Measurements from ENCODE around the gene SMURF2. TPM values are rescaled to one million over a fixed set of nuclear protein-coding genes. Genes with fewer than 3 reads are reported as not detected.

SMURF2 gene
- total and polyA plus RNA-seq, 2 of the 4 experiments (the other 2 are of a cell fraction): 131 to 774 TPM

- H3K27me3 ChIP-seq (ENCODE audit: control insufficient read depth, insufficient read depth, low read length): no peaks in the 10 kb centered on the region
- H3K27ac ChIP-seq (ENCODE audit: insufficient read depth, low read length): no peak overlapping the region
- peaks cover 2% of the 10 kb centered on the region; the same call in 1 of the 2 replicates for H3K4me1 ChIP-seq (ENCODE audit: control insufficient read depth, insufficient read depth, low read length)
- H3K79me1 ChIP-seq (ENCODE audit: low read depth in 1 of 2, low read length in 2 of 2): peaks cover 11 to 44% of the 10 kb centered on the region in 2 experiments
- no peak overlapping the region for H3K4ac ChIP-seq (ENCODE audit: low read depth, low read length)
- H2AK9ac ChIP-seq (replicated peaks; ENCODE audit: low read depth, low read length, poor library complexity): no peak overlapping the region
- TF ChIP-seq RFX5 (IDR thresholded peaks at IDR 0.05; ENCODE audit: low read depth, low read length) (no peak), RAD21 (IDR thresholded peaks at IDR 0.05; ENCODE audit: low read length) (no peak), USF2 (IDR thresholded peaks at IDR 0.05; ENCODE audit: low read depth, low read length) (no peak), BHLHE40 (IDR thresholded peaks at IDR 0.05; ENCODE audit: low read depth, low read length) (no peak), MAFK (IDR thresholded peaks at IDR 0.05; ENCODE audit: low read depth, low read length) (no peak), POLR2A (IDR thresholded peaks at IDR 0.05; ENCODE audit: low read depth, low read length) (no peak), NFE2L2 (IDR thresholded peaks at IDR 0.05; ENCODE audit: low read depth, low read length) (no peak), RCOR1 (IDR thresholded peaks at IDR 0.05; ENCODE audit: insufficient replicate concordance, low read length) (no peak)
- TF ChIP-seq, protein P1, sequence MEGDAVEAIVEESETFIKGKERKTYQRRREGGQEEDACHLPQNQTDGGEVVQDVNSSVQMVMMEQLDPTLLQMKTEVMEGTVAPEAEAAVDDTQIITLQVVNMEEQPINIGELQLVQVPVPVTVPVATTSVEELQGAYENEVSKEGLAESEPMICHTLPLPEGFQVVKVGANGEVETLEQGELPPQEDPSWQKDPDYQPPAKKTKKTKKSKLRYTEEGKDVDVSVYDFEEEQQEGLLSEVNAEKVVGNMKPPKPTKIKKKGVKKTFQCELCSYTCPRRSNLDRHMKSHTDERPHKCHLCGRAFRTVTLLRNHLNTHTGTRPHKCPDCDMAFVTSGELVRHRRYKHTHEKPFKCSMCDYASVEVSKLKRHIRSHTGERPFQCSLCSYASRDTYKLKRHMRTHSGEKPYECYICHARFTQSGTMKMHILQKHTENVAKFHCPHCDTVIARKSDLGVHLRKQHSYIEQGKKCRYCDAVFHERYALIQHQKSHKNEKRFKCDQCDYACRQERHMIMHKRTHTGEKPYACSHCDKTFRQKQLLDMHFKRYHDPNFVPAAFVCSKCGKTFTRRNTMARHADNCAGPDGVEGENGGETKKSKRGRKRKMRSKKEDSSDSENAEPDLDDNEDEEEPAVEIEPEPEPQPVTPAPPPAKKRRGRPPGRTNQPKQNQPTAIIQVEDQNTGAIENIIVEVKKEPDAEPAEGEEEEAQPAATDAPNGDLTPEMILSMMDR (conservative IDR thresholded peaks at IDR 0.05; ENCODE audit: low read depth, low read length): no peak
- H2BK20ac ChIP-seq (ENCODE audit: low read depth, low read length): no peak overlapping the region
- in situ Hi-C loops (cut with MboI; ENCODE audit: low sequenced_read_pairs): no loop called here
- H2BK15ac ChIP-seq (ENCODE audit: low read depth, low read length): no peak overlapping the region
- no peak overlapping the region for H2AFZ ChIP-seq (replicated peaks; ENCODE audit: low read length, poor library complexity)
- no peak for ATAC-seq (ENCODE audit: low read depth)
- 100% methylated on average over 1 of the region's 1 CpG; no CpG with 5 or more reads in 1 of the 2 experiments for WGBS, 2 experiments (ENCODE audit: extremely low coverage in 2 of 2, insufficient read length in 1 of 2)
- no peak overlapping the region for H2AK5ac ChIP-seq (ENCODE audit: low read depth, low read length)
- no peak overlapping the region for H3K9ac ChIP-seq (ENCODE audit: low read depth, low read length)
- peaks cover 81% of the 10 kb centered on the region for H4K20me1 ChIP-seq (ENCODE audit: insufficient read depth, low read length)
- dilution Hi-C loops (cut with HindIII; ENCODE audit: low sequenced_read_pairs, unreplicated experiment): no loop called here
- no peak overlapping the region for H3K23ac ChIP-seq (ENCODE audit: low read depth, low read length)
- H4K8ac ChIP-seq (ENCODE audit: low read depth in 2 of 2, low read length in 2 of 2): no peak overlapping the region
- H3K4me3 ChIP-seq (ENCODE audit: insufficient read depth, low read depth, low read length): no peak overlapping the region
- no peak overlapping the region for H3K14ac ChIP-seq (replicated peaks; ENCODE audit: low read depth, low read length)
- POLR2A ChIA-PET (ENCODE audit: unreplicated experiment): no interaction called here
- no peak overlapping the region for H2BK5ac ChIP-seq (ENCODE audit: low read depth, low read length, poor library complexity, severe bottlenecking)
- intact Hi-C loops (cut with micrococcal nuclease): no loop called here
- H3K56ac ChIP-seq (ENCODE audit: extremely low read depth, insufficient read depth, low read length): no peak overlapping the region
- no peak overlapping the region for H2BK120ac ChIP-seq (ENCODE audit: low read depth, low read length)
- no peak overlapping the region for H4K5ac ChIP-seq (ENCODE audit: low read depth, low read length)
- no peak overlapping the region for H3K18ac ChIP-seq (ENCODE audit: low read depth, low read length)
- H4K91ac ChIP-seq (ENCODE audit: insufficient read depth, low read depth, low read length): no peak overlapping the region
- H3K9me1 ChIP-seq (ENCODE audit: insufficient read depth, low read length): peaks cover 3% of the 10 kb centered on the region; the same call in 1 of the 2 replicates
- H3K9me3 ChIP-seq (ENCODE audit: control insufficient read depth, insufficient read depth, low read length): no peaks in the 10 kb centered on the region
- CTCF ChIA-PET: no interaction called here
- no peak overlapping the region for H3K4me2 ChIP-seq (ENCODE audit: low read depth, low read length)
- no peak for DNase-seq
- no TSS peak for BruUV-seq (replicated peaks)
- H3K36me3 ChIP-seq (ENCODE audit: control insufficient read depth, insufficient read depth, low read length): peaks cover 39% of the 10 kb centered on the region
Measured at GRCh38 chr17:64591944-64592343, 70.2 kb downstream of the SMURF2 start.

Measured in IMR-90 (cell line).